ENCODE measurements around the gene RALGAPA1. TPM values are rescaled to one million over a fixed set of nuclear protein-coding genes. Genes with fewer than 3 reads are reported as not detected.
"Not testable (repeated sequence)": the region's sequence is repeated elsewhere in the genome, so short reads cannot be mapped to it uniquely, and the experiment has no call there.

RALGAPA1 gene
- polyA plus RNA-seq = 10 to 100 TPM; 13.1 to 31.2 (median 19.8) TPM

- not testable (repeated sequence) for H3K9me3 Mint-ChIP-seq
These were observed at the start of gene RALGAPA1 for GRCh38 chr14:35808638-35809563. TSS of gene RALGAPA1 (minus strand) at chr14:35809295. CDS start at chr14:35808835, 460 bp downstream.

GRCh38 chr14:35858521-35859209 lies 49.6 kb upstream of the RALGAPA1 start:
- H3K9me3 Mint-ChIP-seq = no peaks in the 10 kb centered on the region
- no peak overlapping the region for H3K4me3 Mint-ChIP-seq

More at GRCh38 chr14:35808638-35809563, at the start of gene RALGAPA1:
- H3K4me3 Mint-ChIP-seq = peak within 1 kb of the TSS; percentile 96 to 99 (median 96)
- H3K36me3 Mint-ChIP-seq = not testable (repeated sequence)
- H3K27me3 Mint-ChIP-seq (ENCODE audit: low read depth in 3 of 3) = peaks cover 10 to 23% (median 20%) of the 10 kb centered on the region in 3 donors
- peak; percentile 97 for DNase-seq
- H3K27ac Mint-ChIP-seq = peak within 1 kb of the TSS; percentile 94 to 100 (median 98)
- H3K4me1 Mint-ChIP-seq = peaks cover 29 to 40% of the 10 kb centered on the region in 2 donors

DNA sequence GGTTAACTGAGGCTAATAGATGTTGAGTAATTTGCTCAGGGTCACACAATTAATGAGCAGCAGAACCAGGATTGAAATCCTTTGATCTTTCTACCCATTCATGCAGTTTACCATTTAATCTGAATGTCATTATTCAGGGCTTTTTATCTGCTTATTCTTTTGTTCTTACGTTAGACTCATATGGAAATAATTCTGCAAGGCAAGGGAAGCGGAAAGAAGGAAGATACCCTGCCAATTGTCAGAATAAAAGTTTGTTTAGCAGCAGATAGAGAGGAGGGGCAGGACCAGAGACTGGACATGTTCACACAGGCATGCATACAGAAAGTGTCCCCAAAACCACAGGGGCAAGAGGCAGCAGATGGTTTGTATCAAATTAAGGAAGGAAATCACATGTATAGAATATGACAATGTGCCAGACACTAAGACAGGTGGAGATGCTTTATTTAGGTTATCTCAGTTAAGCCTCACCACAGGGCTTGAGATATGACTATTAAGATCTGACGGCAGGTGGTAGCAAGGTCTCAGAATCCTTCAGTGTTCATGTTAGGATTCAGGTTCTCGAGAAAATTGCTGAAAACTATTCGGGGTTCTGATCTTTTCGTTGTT lies 46.9 kb upstream of the RALGAPA1 start:
- Mint-ChIP-seq H3K9me3 (no peaks in the 10 kb centered on the region), H3K36me3 (peaks cover 12 to 26% (median 24%) of the 10 kb centered on the region in 3 donors), H3K4me3 (no peak overlapping the region), H3K4me1 (peaks cover 3 to 10% of the 10 kb centered on the region in 2 donors), H3K27ac (no peak overlapping the region), H3K27me3 (ENCODE audit: low read depth in 3 of 3) (no peaks in the 10 kb centered on the region)
- no peak for DNase-seq

More at GRCh38 chr14:35858521-35859209, 49.6 kb upstream of the RALGAPA1 start:
- Mint-ChIP-seq H3K27me3 (ENCODE audit: low read depth in 3 of 3) (no peaks in the 10 kb centered on the region), H3K4me1 (peaks cover 3 to 10% of the 10 kb centered on the region in 2 donors), H3K27ac (no peak overlapping the region), H3K36me3 (peaks cover 16 to 28% (median 18%) of the 10 kb centered on the region in 3 donors)
- DNase-seq = no peak

GRCh38 chr14:35854696-35855270 lies 45.7 kb upstream of the RALGAPA1 start:
- H3K4me1 Mint-ChIP-seq = peaks cover 3 to 10% of the 10 kb centered on the region in 2 donors
- no peak overlapping the region for H3K4me3 Mint-ChIP-seq
- no peaks in the 10 kb centered on the region for H3K9me3 Mint-ChIP-seq
- H3K27ac Mint-ChIP-seq = no peak overlapping the region
- no peaks in the 10 kb centered on the region for H3K27me3 Mint-ChIP-seq (ENCODE audit: low read depth in 3 of 3)
- no peak for DNase-seq
- H3K36me3 Mint-ChIP-seq = peaks cover 19 to 34% (median 31%) of the 10 kb centered on the region in 3 donors

DNA sequence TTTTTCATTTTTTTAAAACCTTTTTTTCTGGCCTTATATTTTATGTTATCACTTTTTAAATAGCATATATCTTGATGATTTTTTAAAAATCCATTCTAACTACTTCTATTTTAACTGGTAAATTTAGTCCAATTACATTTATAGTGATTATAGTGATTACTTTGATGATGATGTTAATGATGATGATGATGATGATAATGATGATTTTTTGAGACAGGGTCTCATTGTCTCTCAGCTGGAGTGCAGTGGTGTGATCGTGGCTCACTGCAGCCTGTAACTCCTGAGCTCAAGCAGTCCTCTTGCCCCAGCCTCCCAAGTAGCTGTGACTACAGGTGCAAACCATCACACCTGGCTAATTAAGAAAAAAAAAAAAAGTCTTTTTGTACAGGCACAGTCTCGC lies 44.1 kb upstream of the RALGAPA1 start:
- peaks cover 3 to 10% of the 10 kb centered on the region in 2 donors for H3K4me1 Mint-ChIP-seq
- no peak overlapping the region for H3K4me3 Mint-ChIP-seq
- no peaks in the 10 kb centered on the region for H3K9me3 Mint-ChIP-seq
- H3K36me3 Mint-ChIP-seq = peaks cover 14 to 25% (median 24%) of the 10 kb centered on the region in 3 donors
- H3K27me3 Mint-ChIP-seq (ENCODE audit: low read depth in 3 of 3) = no peaks in the 10 kb centered on the region
- no peak for DNase-seq
- H3K27ac Mint-ChIP-seq = no peak overlapping the region

DNA sequence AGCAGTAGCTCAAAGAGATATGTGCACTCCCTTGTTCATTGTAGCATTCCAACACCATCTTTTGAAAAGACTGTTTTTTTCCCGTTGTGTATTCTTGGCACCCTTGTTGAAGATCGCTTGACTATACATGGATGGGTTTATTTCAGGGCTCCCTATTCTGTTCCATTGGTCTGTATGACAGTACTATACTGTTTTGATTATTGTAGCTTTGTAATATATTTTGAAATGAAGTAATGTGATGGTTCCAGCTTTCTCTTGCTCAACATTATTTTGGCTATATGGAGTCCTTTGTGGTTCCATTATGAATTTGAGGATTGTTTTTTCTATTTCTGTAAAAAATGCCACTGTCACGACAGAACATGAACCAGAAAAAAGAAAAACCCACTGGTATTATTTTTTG lies 42.7 kb upstream of the RALGAPA1 start:
- no peak overlapping the region for H3K27ac Mint-ChIP-seq
- DNase-seq = no peak

DNA sequence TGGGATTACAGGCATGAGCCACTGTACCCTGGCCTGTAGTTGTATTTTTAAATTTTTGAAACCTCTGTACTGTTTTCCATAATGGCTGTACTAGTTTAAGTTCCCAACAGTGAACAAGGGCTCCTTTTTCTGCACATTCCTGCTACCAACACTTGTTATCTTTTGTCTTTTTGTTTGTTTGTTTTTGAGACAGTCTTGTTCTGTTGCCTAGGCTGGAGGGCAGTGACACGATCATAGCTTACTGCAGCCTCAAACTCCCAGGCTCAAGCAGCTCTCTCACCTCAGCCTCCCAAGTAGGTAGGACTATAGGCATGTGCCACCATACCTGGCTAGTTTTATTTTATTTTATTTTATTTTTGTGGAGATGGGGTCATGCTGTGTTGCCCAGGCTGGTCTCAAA lies 40.0 kb upstream of the RALGAPA1 start:
- Mint-ChIP-seq H3K4me3 (no peak overlapping the region), H3K4me1 (peaks cover 12 to 15% of the 10 kb centered on the region in 2 donors)

More for the DNA sequence above, 42.7 kb upstream of the RALGAPA1 start:
- Mint-ChIP-seq H3K9me3 (no peaks in the 10 kb centered on the region), H3K4me1 (peaks cover 5 to 13% of the 10 kb centered on the region in 2 donors), H3K36me3 (peaks cover 14 to 26% (median 21%) of the 10 kb centered on the region in 3 donors), H3K27me3 (ENCODE audit: low read depth in 3 of 3) (no peaks in the 10 kb centered on the region), H3K4me3 (no peak overlapping the region)

DNA sequence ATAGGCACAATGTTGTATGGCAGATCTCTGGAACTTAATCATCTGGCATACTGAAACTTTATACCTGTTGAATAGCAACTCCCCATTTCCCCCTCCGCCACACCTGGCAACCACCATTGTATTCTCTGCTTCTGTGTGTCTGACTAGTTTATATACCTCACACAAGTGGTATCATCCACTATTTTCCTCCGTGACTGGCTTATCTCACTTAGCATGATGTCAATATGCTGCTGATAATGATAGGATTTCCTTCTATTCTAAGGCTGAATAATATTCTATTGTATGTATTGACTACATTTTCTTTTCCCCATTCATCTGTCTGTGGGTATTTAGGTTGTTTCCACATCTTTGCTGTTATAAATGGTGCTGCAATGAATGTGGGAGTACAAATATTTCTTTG lies 38.5 kb upstream of the RALGAPA1 start:
- no peak overlapping the region for H3K27ac Mint-ChIP-seq

More for the DNA sequence above, 40.0 kb upstream of the RALGAPA1 start:
- Mint-ChIP-seq H3K27ac (no peak overlapping the region), H3K9me3 (no peaks in the 10 kb centered on the region), H3K27me3 (ENCODE audit: low read depth in 3 of 3) (no peaks in the 10 kb centered on the region), H3K36me3 (peaks cover 28 to 46% (median 31%) of the 10 kb centered on the region in 3 donors)
- DNase-seq = no peak

GRCh38 chr14:35844494-35844893 lies 35.4 kb upstream of the RALGAPA1 start:
- peaks cover 0 to 2% (median 0%) of the 10 kb centered on the region in 3 donors for H3K27me3 Mint-ChIP-seq (ENCODE audit: low read depth in 3 of 3)
- peaks cover 10 to 23% (median 19%) of the 10 kb centered on the region in 6 donors for H3K9me3 Mint-ChIP-seq
- no peak overlapping the region for H3K27ac Mint-ChIP-seq
- peaks cover 12 to 15% of the 10 kb centered on the region in 2 donors for H3K4me1 Mint-ChIP-seq
- no peak overlapping the region for H3K4me3 Mint-ChIP-seq
- DNase-seq = no peak
- peaks cover 39 to 66% (median 61%) of the 10 kb centered on the region in 3 donors for H3K36me3 Mint-ChIP-seq

More for the DNA sequence above, 38.5 kb upstream of the RALGAPA1 start:
- Mint-ChIP-seq H3K9me3 (peaks cover 3 to 6% (median 4%) of the 10 kb centered on the region in 6 donors), H3K36me3 (peaks cover 37 to 54% (median 45%) of the 10 kb centered on the region in 3 donors), H3K4me1 (peaks cover 12 to 15% of the 10 kb centered on the region in 2 donors), H3K4me3 (no peak overlapping the region), H3K27me3 (ENCODE audit: low read depth in 3 of 3) (no peaks in the 10 kb centered on the region)
- DNase-seq = no peak

DNA sequence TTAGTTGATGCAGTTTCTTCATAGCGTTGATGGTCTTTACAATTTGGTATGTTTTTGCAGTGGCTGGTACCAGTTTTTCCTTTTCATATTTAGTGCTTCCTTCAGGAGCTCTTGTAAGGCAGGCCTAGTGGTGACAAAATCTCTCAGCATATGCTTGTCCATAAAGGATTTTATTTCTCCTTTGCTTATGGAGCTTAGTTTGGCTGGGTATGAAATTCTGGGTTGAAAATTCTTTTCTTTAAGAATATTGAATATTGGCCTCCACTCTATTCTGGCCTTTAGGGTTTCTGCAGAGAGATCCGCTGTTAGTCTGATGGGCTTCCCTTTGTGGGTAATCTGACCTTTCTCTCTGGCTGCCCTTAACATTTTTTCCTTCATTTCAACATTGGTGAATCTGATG lies 33.1 kb upstream of the RALGAPA1 start:
- DNase-seq; H3K4me3 Mint-ChIP-seq; H3K27me3 Mint-ChIP-seq (ENCODE audit: low read depth in 3 of 3); H3K27ac Mint-ChIP-seq: not testable (repeated sequence)
- H3K4me1 Mint-ChIP-seq = peaks cover 12 to 15% of the 10 kb centered on the region in 2 donors
- H3K36me3 Mint-ChIP-seq = peaks cover 45 to 78% (median 76%) of the 10 kb centered on the region in 3 donors
- H3K9me3 Mint-ChIP-seq = peaks cover 10 to 23% (median 19%) of the 10 kb centered on the region in 6 donors

- Mint-ChIP-seq H3K4me1 (peaks cover 10% of the 10 kb centered on the region in 2 donors), H3K9me3 (peaks cover 10 to 23% (median 19%) of the 10 kb centered on the region in 6 donors), H3K36me3 (peaks cover 47 to 78% (median 78%) of the 10 kb centered on the region in 3 donors)
- not testable (repeated sequence) for DNase-seq; H3K27me3 Mint-ChIP-seq (ENCODE audit: low read depth in 3 of 3); H3K4me3 Mint-ChIP-seq; H3K27ac Mint-ChIP-seq
These were observed 32.6 kb upstream of the RALGAPA1 start for GRCh38 chr14:35841704-35842103.

GRCh38 chr14:35835208-35835982 lies 26.3 kb upstream of the RALGAPA1 start:
- DNase-seq = no peak
- Mint-ChIP-seq H3K9me3 (peaks cover 0 to under 1% (median 0%) of the 10 kb centered on the region in 6 donors), H3K27ac (no peak overlapping the region), H3K4me3 (no peak overlapping the region), H3K4me1 (no peaks in the 10 kb centered on the region), H3K27me3 (ENCODE audit: low read depth in 3 of 3) (peaks cover 0 to 3% (median 2%) of the 10 kb centered on the region in 3 donors), H3K36me3 (peaks cover 17 to 45% (median 39%) of the 10 kb centered on the region in 3 donors)
